BLaER1 treated with 17β-estradiol and CSF1 and Interleukin-3, amounts not matched to agents 10 nM and 100 nM (cell line): ENCODE results near the gene SLC2A1.

Experiments
- H3K27ac ChIP-seq, 11 experiments: shearing (Covaris generic); formaldehyde crosslinking; 2 replicates each; pipeline ENCODE4 v1.8.1; 2022
- H3K27me3 ChIP-seq, 11 experiments: shearing (Covaris generic); formaldehyde crosslinking; 2 replicates each; pipeline ENCODE4 v1.8.1; 2022
- H3K36me3 ChIP-seq, 11 experiments: shearing (Covaris generic); formaldehyde crosslinking; 2 replicates each; pipeline ENCODE4 v1.8.1; 2022
- H3K4me1 ChIP-seq, 10 experiments: shearing (Covaris generic); formaldehyde crosslinking; 2 replicates each; pipeline ENCODE4 v1.8.1; 2022
- H3K4me2 ChIP-seq, 11 experiments: shearing (Covaris generic); formaldehyde crosslinking; 2 replicates each; pipeline ENCODE4 v1.8.1; 2022
- H3K4me3 ChIP-seq, 10 experiments: shearing (Covaris generic); formaldehyde crosslinking; 2 replicates each; pipeline ENCODE4 v1.8.1; 2022
- H3K9ac ChIP-seq, 11 experiments: shearing (Covaris generic); formaldehyde crosslinking; 2 replicates each; pipeline ENCODE4 v1.8.1; 2022
- H3K9me3 ChIP-seq, 11 experiments: shearing (Covaris generic); formaldehyde crosslinking; replicated peaks in 1 of 11; 2 replicates each; pipeline ENCODE4 v1.8.1; 2022
- H4K20me1 ChIP-seq, 11 experiments: shearing (Covaris generic); formaldehyde crosslinking; 2 replicates each; pipeline ENCODE4 v1.8.1; 2022
- Cebpa-rat ChIP-seq, 11 experiments: shearing (Covaris generic); IDR thresholded peaks; 2 replicates each; pipeline ENCODE4 v1.8.1; 2022

The SLC2A1 gene

GRCh38 chr1:42891465-42892138 lies 67.1 kb downstream of the SLC2A1 start:
- Histone ChIP-seq H3K36me3 (no peaks in the 10 kb centered on the region), H3K9me3 (peaks cover 0 to 11% (median 0%) of the 10 kb centered on the region in 11 experiments; a peak in 3 of 22 replicates), H3K27me3 (no peaks in the 10 kb centered on the region), H3K27ac (no peak overlapping the region), H3K4me2 (no peak overlapping the region), H3K4me1 (no peaks in the 10 kb centered on the region), H4K20me1 (no peaks in the 10 kb centered on the region), H3K4me3 (no peak overlapping the region), H3K9ac (no peak overlapping the region)
- TF ChIP-seq Cebpa-rat (IDR thresholded peaks at IDR 0.05), result no peak

DNA sequence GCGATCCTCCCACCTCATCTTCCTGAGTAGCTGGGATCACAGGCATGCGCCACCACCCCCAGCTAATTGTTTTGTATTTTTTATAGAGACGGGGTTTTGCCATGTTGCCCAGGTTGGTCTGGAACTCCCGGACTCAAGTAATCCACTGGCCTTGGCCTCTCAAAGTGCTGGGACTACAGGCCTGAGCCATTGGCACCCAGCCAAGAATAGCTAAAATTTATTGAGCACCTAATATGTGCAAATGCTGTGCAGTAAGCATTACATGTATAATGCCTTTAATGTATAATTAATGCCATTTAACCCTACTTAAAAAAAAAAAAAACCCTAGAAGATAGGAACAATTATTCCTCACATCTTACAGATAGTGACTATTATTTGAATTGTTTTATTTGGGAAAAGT lies 69.4 kb downstream of the SLC2A1 start:
- Histone ChIP-seq H3K4me1 (no peaks in the 10 kb centered on the region), H3K9ac (no peak overlapping the region), H3K27ac (no peak overlapping the region), H3K4me3 (no peak overlapping the region), H3K36me3 (no peaks in the 10 kb centered on the region), H4K20me1 (no peaks in the 10 kb centered on the region), H3K27me3 (no peaks in the 10 kb centered on the region), H3K4me2 (no peak overlapping the region), H3K9me3 (peaks cover 0 to 4% (median 0%) of the 10 kb centered on the region in 11 experiments; a peak in 1 of 22 replicates)
- no peak for TF ChIP-seq Cebpa-rat (IDR thresholded peaks at IDR 0.05)

DNA sequence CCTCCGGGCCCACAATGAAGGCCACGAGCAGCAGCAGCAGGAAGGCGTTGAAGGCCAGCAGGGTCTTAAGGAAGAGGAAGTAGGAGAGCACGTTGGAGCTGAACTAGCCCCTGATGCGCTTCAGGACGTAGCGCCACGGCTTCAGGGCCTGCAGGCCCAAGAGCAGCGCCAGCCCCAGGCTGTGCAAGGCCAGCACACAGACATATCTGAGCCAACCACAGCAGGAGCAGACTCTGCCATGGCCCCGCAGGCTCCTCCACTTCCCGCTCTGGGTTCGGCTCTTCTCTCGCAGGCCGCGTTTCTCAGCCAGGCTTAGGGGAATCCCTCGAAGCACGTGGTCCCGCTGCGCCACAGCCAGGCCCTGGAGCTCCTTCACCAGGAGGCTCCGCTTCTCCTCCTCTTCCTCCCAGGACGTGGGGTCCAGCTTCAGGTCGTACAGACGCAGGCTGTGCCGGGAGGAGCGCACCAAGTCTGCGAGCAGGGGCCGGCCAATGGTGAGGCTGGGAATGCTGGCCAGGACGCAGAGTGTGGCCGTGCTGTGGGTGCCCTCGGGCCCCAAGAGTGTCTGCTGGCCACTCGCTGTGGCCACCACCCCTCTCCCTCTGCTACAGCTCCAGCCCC lies 70.5 kb downstream of the SLC2A1 start:
- H3K36me3 ChIP-seq, result no peaks in the 10 kb centered on the region
- TF ChIP-seq Cebpa-rat (IDR thresholded peaks at IDR 0.05), result no peak
- H4K20me1 ChIP-seq, result no peaks in the 10 kb centered on the region

GRCh38 chr1:42887366-42887765 lies 71.3 kb downstream of the SLC2A1 start:
- Histone ChIP-seq H3K27ac (no peak overlapping the region), H3K4me1 (no peaks in the 10 kb centered on the region), H3K9me3 (peaks cover 0 to 4% (median 0%) of the 10 kb centered on the region in 11 experiments; a peak in 1 of 22 replicates), H3K9ac (no peak overlapping the region), H3K4me2 (no peak overlapping the region), H4K20me1 (no peaks in the 10 kb centered on the region), H3K4me3 (no peak overlapping the region), H3K27me3 (no peaks in the 10 kb centered on the region), H3K36me3 (no peaks in the 10 kb centered on the region)
- TF ChIP-seq Cebpa-rat (IDR thresholded peaks at IDR 0.05), result no peak

More for the DNA sequence above, 70.5 kb downstream of the SLC2A1 start:
- no peak overlapping the region for H3K4me2 ChIP-seq
- H3K27me3 ChIP-seq, result no peaks in the 10 kb centered on the region
- H3K4me1 ChIP-seq, result no peaks in the 10 kb centered on the region
- peaks cover 0 to 4% (median 0%) of the 10 kb centered on the region in 11 experiments; a peak in 1 of 22 replicates for H3K9me3 ChIP-seq
- no peak overlapping the region for H3K9ac ChIP-seq
- no peak overlapping the region for H3K4me3 ChIP-seq
- H3K27ac ChIP-seq, result no peak overlapping the region

DNA sequence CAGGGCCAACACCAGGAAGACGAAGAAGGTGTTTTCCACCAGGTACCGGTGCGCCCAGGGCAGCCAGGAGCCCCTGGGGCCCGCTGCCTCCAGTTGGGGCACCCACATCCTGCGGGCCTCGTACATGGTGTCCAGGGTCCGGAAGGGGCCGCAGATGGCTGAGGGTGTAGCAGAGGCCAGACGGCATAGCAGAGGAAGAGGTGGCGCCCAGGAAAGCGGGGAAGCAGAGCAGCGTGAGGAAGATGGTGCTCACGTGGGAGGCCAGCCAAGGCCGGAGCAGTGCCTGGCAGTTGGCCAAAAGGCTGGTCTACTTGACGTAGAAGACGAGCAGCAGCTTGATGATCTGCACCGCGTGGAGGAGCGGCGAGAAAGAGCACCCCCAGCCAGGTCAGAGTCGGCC lies 71.9 kb downstream of the SLC2A1 start:
- Histone ChIP-seq H3K27ac (no peak overlapping the region), H4K20me1 (no peaks in the 10 kb centered on the region), H3K4me3 (no peak overlapping the region), H3K27me3 (no peaks in the 10 kb centered on the region), H3K36me3 (no peaks in the 10 kb centered on the region), H3K4me1 (no peaks in the 10 kb centered on the region), H3K9ac (no peak overlapping the region), H3K4me2 (no peak overlapping the region), H3K9me3 (peaks cover 0 to 4% (median 0%) of the 10 kb centered on the region in 11 experiments; a peak in 1 of 22 replicates)
- TF ChIP-seq Cebpa-rat (IDR thresholded peaks at IDR 0.05), result no peak

DNA sequence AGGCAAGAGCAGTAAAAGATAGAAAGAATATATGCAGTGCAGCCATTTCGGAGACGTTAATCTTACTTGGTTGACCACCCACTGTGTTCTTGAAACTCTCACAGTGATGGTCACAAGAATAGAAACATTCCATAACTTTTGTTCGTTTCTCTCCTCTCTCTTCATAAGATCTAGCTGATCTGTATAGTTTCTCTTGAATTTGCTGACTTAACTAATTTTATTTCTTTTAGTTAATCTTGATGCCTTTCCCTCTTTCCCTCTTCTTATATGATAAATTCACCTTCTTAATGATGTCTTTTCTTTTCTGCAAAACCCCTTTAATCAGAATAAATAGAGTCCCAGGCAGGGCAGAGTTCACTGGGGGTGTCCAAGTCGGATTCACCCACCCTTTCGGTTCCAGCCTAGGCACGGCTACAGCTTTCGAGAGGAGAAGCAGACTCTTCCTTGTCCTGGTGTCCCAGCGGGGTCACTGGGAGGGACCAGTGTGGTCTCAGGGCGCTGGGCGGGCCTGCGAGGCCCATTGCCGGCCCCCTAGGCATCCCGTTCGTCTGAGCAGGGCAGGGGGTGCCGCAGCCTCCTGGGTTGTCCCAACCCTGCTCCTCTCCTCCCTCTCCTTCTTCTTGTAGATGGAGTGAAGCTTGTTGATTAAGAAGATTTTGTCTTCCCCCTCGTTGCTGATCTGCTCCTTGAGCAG lies 72.5 kb downstream of the SLC2A1 start:
- Histone ChIP-seq H3K4me3 (no peak overlapping the region), H4K20me1 (no peaks in the 10 kb centered on the region), H3K27ac (no peak overlapping the region), H3K9me3 (peaks cover 0 to 5% (median 1%) of the 10 kb centered on the region in 11 experiments; a peak in 20 of 22 replicates), H3K4me2 (no peak overlapping the region), H3K4me1 (no peaks in the 10 kb centered on the region), H3K9ac (no peak overlapping the region), H3K36me3 (no peaks in the 10 kb centered on the region), H3K27me3 (no peaks in the 10 kb centered on the region)
- TF ChIP-seq Cebpa-rat (IDR thresholded peaks at IDR 0.05), result no peak

GRCh38 chr1:42880384-42880783 lies 78.3 kb downstream of the SLC2A1 start:
- H3K9me3 ChIP-seq, result peaks cover 18 to 26% (median 21%) of the 10 kb centered on the region in 11 experiments
- peaks cover 0 to 7% (median 0%) of the 10 kb centered on the region in 11 experiments; a peak in 1 of 22 replicates for H3K36me3 ChIP-seq
- H3K4me2 ChIP-seq, result no peak overlapping the region
- no peaks in the 10 kb centered on the region for H4K20me1 ChIP-seq
- no peaks in the 10 kb centered on the region for H3K27me3 ChIP-seq
- H3K27ac ChIP-seq, result no peak overlapping the region
- no peak overlapping the region for H3K9ac ChIP-seq
- H3K4me3 ChIP-seq, result peak overlapping the region in 1 of 10 experiments; percentile 4; a peak in 1 of 20 replicates
- no peak for TF ChIP-seq Cebpa-rat (IDR thresholded peaks at IDR 0.05)
- no peaks in the 10 kb centered on the region for H3K4me1 ChIP-seq

DNA sequence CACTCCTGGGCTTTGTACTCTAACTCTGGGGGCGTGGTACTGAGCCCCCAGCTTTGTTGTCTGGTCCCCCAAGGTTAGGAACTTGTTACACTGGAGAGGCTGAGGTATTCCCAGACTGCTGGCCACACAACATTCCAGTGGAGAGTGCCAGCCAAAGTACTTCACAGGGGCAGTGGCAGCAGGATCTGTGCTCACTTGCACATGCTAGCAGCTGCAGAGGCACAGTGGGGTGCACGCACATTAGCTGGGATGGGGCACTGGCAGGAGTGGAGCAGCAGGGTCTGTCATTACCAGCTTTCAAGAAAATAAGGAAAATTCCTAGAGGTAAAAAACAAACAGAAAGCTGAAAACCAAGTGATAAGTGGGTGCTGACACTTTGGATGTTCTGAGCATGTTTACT lies 81.3 kb downstream of the SLC2A1 start:
- Histone ChIP-seq H3K9me3 (peaks cover 28 to 44% (median 35%) of the 10 kb centered on the region in 11 experiments), H3K36me3 (peaks cover 0 to 7% (median 0%) of the 10 kb centered on the region in 11 experiments; a peak in 1 of 22 replicates), H4K20me1 (no peaks in the 10 kb centered on the region), H3K4me1 (no peaks in the 10 kb centered on the region), H3K4me2 (no peak overlapping the region), H3K27me3 (no peaks in the 10 kb centered on the region), H3K4me3 (no peak overlapping the region), H3K9ac (no peak overlapping the region), H3K27ac (no peak overlapping the region)
- TF ChIP-seq Cebpa-rat (IDR thresholded peaks at IDR 0.05), result no peak

GRCh38 chr1:42876009-42876408 lies 82.7 kb downstream of the SLC2A1 start:
- Histone ChIP-seq H3K27ac (no peak overlapping the region), H3K9me3 (peaks cover 25 to 40% (median 32%) of the 10 kb centered on the region in 11 experiments), H3K4me3 (no peak overlapping the region), H3K36me3 (peaks cover 0 to 6% (median 0%) of the 10 kb centered on the region in 11 experiments; a peak in 1 of 22 replicates), H3K4me2 (no peak overlapping the region), H3K4me1 (no peaks in the 10 kb centered on the region), H3K9ac (no peak overlapping the region), H4K20me1 (no peaks in the 10 kb centered on the region), H3K27me3 (no peaks in the 10 kb centered on the region)
- no peak for TF ChIP-seq Cebpa-rat (IDR thresholded peaks at IDR 0.05)
